ENCODE data around the gene CDK6. TPM values are rescaled to one million over a fixed set of nuclear protein-coding genes. Genes with fewer than 3 reads are reported as not detected.

Gene CDK6
- total and polyA plus RNA-seq, 9 of the 15 experiments (the other 6 are each of a cell fraction or from before 2014, with no cell fraction given) = 7.6 to 109 (median 44.4) TPM

GRCh38 chr7:92723943-92724342 lies 112.4 kb downstream of the CDK6 start (continued):
- TF ChIP-seq ZNF609 (CRISPR knock-in tag; IDR thresholded peaks at IDR 0.05; ENCODE audit: borderline replicate concordance) (no peak), ZNF57 (CRISPR knock-in tag; IDR thresholded peaks at IDR 0.05) (no peak), CBX2 (IDR thresholded peaks at IDR 0.05; ENCODE audit: insufficient read depth, low read length, poor library complexity, severe bottlenecking) (no peak), SUPT5H (IDR thresholded peaks at IDR 0.05) (no peak), PHB (CRISPR knock-in tag; IDR thresholded peaks at IDR 0.05) (no peak), KLF16 (IDR thresholded peaks at IDR 0.05) (no peak), PREB (CRISPR knock-in tag; IDR thresholded peaks at IDR 0.05) (no peak)

Measured in K562 (cell line).